PFSK-1 (cell line): ENCODE data around the gene IL34.

Experiments
- POLR2AphosphoS5 ChIP-seq: IDR thresholded peaks from 2 replicates; pipeline ENCODE4 v1.6.1; 2012; ENCODE audit warnings: low read depth, mild to moderate bottlenecking, control low read depth, low read length, moderate library complexity
- SIN3A ChIP-seq: IDR thresholded peaks from 2 replicates; pipeline ENCODE4 v1.6.1; 2012; ENCODE audit warnings: mild to moderate bottlenecking, low read length, moderate library complexity, borderline replicate concordance; ENCODE audit not compliant: insufficient read depth
- TF ChIP-seq, protein P1 (sequence below), 2 experiments: IDR thresholded peaks; 2 replicates each; pipeline versions ENCODE4 v1.6.1 to v1.8.0; 2011 to 2012; ENCODE audit warnings: low read depth in 2 of 2, low read length in 2 of 2, control low read depth in 1 of 2, inconsistent platforms in 1 of 2, mild to moderate bottlenecking in 1 of 2, moderate library complexity in 1 of 2; ENCODE audit not compliant: insufficient read depth in 1 of 2

DNA sequence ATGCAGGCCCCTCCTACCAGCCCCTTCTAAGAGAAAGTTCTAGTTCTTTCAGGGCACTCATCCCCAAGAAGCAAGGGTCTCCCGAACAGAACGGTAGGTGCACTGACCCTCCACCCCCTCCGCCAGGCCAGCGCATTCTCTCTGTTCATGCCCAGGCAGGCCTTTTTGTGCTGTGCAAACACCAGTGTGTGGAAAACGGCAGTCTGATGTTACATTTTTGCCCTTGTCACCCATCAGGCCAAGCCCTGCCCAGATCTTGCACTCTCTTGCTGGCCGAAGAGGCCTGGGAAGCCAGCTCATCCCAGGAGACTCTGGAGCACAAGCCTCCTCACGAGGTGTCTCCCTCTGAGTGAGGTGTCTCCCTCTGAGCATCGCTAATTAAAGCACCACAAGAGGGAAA is 55.6 kb downstream of the IL34 start:
- TF ChIP-seq POLR2AphosphoS5 (no peak), SIN3A (no peak)
- TF ChIP-seq, protein P1, sequence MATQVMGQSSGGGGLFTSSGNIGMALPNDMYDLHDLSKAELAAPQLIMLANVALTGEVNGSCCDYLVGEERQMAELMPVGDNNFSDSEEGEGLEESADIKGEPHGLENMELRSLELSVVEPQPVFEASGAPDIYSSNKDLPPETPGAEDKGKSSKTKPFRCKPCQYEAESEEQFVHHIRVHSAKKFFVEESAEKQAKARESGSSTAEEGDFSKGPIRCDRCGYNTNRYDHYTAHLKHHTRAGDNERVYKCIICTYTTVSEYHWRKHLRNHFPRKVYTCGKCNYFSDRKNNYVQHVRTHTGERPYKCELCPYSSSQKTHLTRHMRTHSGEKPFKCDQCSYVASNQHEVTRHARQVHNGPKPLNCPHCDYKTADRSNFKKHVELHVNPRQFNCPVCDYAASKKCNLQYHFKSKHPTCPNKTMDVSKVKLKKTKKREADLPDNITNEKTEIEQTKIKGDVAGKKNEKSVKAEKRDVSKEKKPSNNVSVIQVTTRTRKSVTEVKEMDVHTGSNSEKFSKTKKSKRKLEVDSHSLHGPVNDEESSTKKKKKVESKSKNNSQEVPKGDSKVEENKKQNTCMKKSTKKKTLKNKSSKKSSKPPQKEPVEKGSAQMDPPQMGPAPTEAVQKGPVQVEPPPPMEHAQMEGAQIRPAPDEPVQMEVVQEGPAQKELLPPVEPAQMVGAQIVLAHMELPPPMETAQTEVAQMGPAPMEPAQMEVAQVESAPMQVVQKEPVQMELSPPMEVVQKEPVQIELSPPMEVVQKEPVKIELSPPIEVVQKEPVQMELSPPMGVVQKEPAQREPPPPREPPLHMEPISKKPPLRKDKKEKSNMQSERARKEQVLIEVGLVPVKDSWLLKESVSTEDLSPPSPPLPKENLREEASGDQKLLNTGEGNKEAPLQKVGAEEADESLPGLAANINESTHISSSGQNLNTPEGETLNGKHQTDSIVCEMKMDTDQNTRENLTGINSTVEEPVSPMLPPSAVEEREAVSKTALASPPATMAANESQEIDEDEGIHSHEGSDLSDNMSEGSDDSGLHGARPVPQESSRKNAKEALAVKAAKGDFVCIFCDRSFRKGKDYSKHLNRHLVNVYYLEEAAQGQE (IDR thresholded peaks at IDR 0.05; ENCODE audit: insufficient read depth in 1 of 2, low read depth in 2 of 2, low read length in 2 of 2): no peak
